AML-193 (cell line): ENCODE results near the gene PAEP.
"Not testable (repeated sequence)": the region's sequence is repeated elsewhere in the genome, so short reads cannot be mapped to it uniquely, and the experiment has no call there.

ENCODE experiments used
- DNase-seq, 2 experiments: peaks; one replicate each; lab custom pipeline; 2025; lab: John Stamatoyannopoulos, UW

PAEP gene

GRCh38 chr9:135526089-135526729, 35.3 kb upstream of the PAEP start:
- DNase-seq = no peak

- no peak for DNase-seq
Observed at GRCh38 chr9:135526730-135527571, 34.6 kb upstream of the PAEP start.

GRCh38 chr9:135528842-135529435, 32.6 kb upstream of the PAEP start:
- DNase-seq = not testable (repeated sequence)

GRCh38 chr9:135530146-135530545, 31.4 kb upstream of the PAEP start:
- DNase-seq = no peak

- DNase-seq = no peak
Observed at GRCh38 chr9:135531096-135531495, 30.5 kb upstream of the PAEP start.

- DNase-seq = no peak
Observed at GRCh38 chr9:135533113-135533512, 28.4 kb upstream of the PAEP start.

- DNase-seq = no peak
Observed at GRCh38 chr9:135533674-135534073, 27.9 kb upstream of the PAEP start.

GRCh38 chr9:135534192-135534711, 27.3 kb upstream of the PAEP start:
- DNase-seq = not testable (repeated sequence)

- DNase-seq = not testable (repeated sequence)
Observed at GRCh38 chr9:135534826-135535225, 26.7 kb upstream of the PAEP start.

- not testable (repeated sequence) for DNase-seq
Observed at GRCh38 chr9:135535631-135536030, 25.9 kb upstream of the PAEP start.

- no peak for DNase-seq
Observed at GRCh38 chr9:135536216-135536615, 25.3 kb upstream of the PAEP start.

- DNase-seq = not testable (repeated sequence)
Observed at GRCh38 chr9:135543262-135543894, 18.2 kb upstream of the PAEP start.

GRCh38 chr9:135544981-135545635, 16.4 kb upstream of the PAEP start:
- DNase-seq = no peak

GRCh38 chr9:135545646-135546176, 15.8 kb upstream of the PAEP start, which contains the start of gene OBP2A:
OBP2A (plus strand) TSS chr9:135546126; CDS start chr9:135546181, 55 bp downstream.
- not testable (repeated sequence) for DNase-seq

GRCh38 chr9:135546792-135547617, 14.6 kb upstream of the PAEP start:
- not testable (repeated sequence) for DNase-seq

GRCh38 chr9:135547756-135548736, 13.5 kb upstream of the PAEP start:
- no peak for DNase-seq

- DNase-seq = not testable (repeated sequence)
Observed at GRCh38 chr9:135549478-135550343, 11.8 kb upstream of the PAEP start.

GRCh38 chr9:135550344-135550918, 11.1 kb upstream of the PAEP start:
- DNase-seq = no peak
